ENCODE data around the gene MESD. TPM values are rescaled to one million over a fixed set of nuclear protein-coding genes. Genes with fewer than 3 reads are reported as not detected.

MESD gene
- total RNA-seq, 4 donors from 2014 or later, result 18.8 to 22.7 (median 21.5) TPM

GRCh38 chr15:80942266-80942665, 47.4 kb downstream of the MESD start:
- no peak for TF ChIP-seq CTCF (IDR thresholded peaks at IDR 0.05; ENCODE audit: low read depth)

GRCh38 chr15:80940851-80941250, 48.8 kb downstream of the MESD start:
- TF ChIP-seq CTCF (IDR thresholded peaks at IDR 0.05; ENCODE audit: low read depth), result no peak

GRCh38 chr15:80940331-80940730, 49.3 kb downstream of the MESD start:
- TF ChIP-seq CTCF (IDR thresholded peaks at IDR 0.05; ENCODE audit: low read depth), result no peak

- no peak for TF ChIP-seq CTCF (IDR thresholded peaks at IDR 0.05; ENCODE audit: low read depth)
These were observed 50.4 kb downstream of the MESD start for GRCh38 chr15:80939216-80939615.

GRCh38 chr15:80937718-80938117, 51.9 kb downstream of the MESD start:
- TF ChIP-seq CTCF (IDR thresholded peaks at IDR 0.05; ENCODE audit: low read depth), result no peak

GRCh38 chr15:80936288-80937078, 53.1 kb downstream of the MESD start:
- no peak for TF ChIP-seq CTCF (IDR thresholded peaks at IDR 0.05; ENCODE audit: low read depth)

- no peak for TF ChIP-seq CTCF (IDR thresholded peaks at IDR 0.05; ENCODE audit: low read depth)
These were observed 54.8 kb downstream of the MESD start for GRCh38 chr15:80934761-80935221.
